ENCODE measurements around the gene ADORA1. TPM values are rescaled to one million over a fixed set of nuclear protein-coding genes. Genes with fewer than 3 reads are reported as not detected.

ADORA1 gene
- total RNA-seq, 3 donors from 2014 or later, result 0.10 TPM; not detected in 2

DNA sequence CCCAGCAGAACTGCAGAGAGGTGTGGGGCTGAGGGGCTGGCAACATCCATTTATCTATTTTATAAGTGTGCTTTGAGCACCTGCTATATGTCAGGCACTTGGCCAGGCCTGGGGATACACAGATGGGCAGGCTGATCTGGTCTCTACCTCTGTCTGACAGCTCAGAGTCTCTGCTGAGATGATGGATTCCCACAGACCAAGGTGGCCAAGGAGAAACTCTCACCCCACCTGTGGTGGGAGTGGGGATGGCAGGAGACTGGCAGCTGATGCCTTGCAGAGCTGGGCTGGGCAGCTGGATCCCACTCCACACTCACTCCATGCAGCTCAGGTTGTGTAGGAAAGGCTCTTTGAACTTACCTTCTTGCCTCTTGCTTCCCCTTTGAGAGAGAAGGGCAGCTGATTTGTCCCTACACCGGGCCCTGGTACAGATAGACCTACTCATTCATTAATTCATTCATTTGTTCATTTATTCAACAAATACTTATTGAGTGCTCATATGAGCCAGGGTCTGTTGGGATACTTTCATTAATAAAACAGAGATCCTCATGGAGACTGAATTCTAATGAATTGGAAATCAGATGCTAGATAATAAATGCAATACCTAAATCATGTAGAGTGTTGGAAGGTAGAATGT lies 9.0 kb downstream of the ADORA1 start:
- ATAC-seq (no peak), DNase-seq (no peak)
- Mint-ChIP-seq H3K27me3 (ENCODE audit: low read depth) (peaks cover 12% of the 10 kb centered on the region), H3K36me3 (ENCODE audit: insufficient read depth) (no peaks in the 10 kb centered on the region), H3K4me1 (ENCODE audit: low read depth) (peaks cover 5% of the 10 kb centered on the region), H3K9me3 (no peaks in the 10 kb centered on the region), H3K4me3 (no peak overlapping the region)

DNA sequence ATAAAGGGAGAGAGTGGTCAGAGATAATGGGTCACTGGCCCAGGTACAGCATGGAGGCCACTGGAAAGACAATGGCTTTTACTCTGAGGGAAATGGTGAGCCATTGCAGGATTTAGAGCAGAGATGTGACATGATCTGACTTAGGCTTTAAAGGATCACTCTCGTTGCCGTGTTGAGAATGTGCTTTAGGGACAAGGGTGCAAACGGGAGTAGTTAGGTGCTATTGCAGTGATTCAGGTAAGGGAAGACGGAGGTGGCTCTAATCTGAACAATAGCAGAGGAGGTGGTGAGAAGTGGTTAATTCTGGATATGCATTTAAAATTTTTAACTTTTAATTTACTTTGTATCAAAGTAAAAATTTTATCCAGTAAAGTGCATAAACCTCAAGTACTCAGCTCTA lies 9.8 kb downstream of the ADORA1 start:
- Mint-ChIP-seq H3K36me3 (ENCODE audit: insufficient read depth) (no peaks in the 10 kb centered on the region), H3K27me3 (ENCODE audit: low read depth) (peaks cover 12% of the 10 kb centered on the region), H3K4me3 (no peak overlapping the region), H3K4me1 (ENCODE audit: low read depth) (peaks cover 5% of the 10 kb centered on the region), H3K9me3 (no peaks in the 10 kb centered on the region)
- ATAC-seq (no peak), DNase-seq (no peak)

DNA sequence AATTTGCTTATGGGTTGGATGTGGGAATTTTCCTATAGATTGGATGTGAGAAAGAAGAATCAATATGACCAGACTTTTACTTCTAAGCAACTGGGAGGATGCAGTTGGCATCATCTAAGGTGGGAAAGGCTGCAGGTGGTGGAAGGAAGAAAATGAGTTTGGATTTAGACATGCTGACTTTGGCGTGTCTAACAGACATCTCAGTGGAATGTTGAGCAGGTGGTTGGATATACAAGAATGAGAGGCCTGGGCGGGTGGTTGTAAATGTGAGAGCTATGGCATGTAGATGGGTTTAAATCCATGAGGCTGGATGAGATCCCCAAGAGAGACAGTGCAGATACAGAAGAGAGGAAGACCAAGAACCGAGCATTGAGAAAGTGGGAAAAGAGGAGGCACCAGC lies 10.5 kb downstream of the ADORA1 start:
- Mint-ChIP-seq H3K27me3 (ENCODE audit: low read depth) (peaks cover 12% of the 10 kb centered on the region), H3K4me1 (ENCODE audit: low read depth) (peaks cover 5% of the 10 kb centered on the region), H3K4me3 (no peak overlapping the region), H3K36me3 (ENCODE audit: insufficient read depth) (no peaks in the 10 kb centered on the region), H3K9me3 (no peaks in the 10 kb centered on the region)
- DNase-seq (no peak), ATAC-seq (no peak)

DNA sequence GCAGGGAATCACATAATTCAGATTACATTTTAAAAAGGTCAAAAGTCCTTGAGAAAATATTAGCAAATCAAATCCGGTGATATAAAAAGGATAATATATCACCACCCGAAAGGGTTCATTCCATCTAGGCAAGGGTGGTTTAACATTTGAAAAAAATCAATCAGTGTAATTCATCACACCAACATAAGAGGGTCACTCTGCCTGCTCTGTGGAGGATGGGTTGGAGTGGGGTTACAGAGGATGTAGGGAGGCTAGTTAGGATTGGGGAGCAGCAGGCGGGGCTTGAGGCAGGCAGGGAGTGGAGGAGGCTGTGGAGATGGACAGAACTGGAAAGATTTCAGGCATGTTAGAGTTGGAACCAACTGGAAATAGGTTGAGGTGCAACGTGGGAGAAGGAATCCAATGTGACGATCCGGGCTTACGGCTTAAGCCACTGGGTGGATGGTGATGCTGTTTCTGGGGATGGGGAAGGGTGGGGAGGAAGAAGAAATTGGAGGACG lies 12.5 kb downstream of the ADORA1 start:
- peaks cover 15% of the 10 kb centered on the region for H3K27me3 Mint-ChIP-seq (ENCODE audit: low read depth)
- ATAC-seq (no peak), DNase-seq (no peak)
- peaks cover 5% of the 10 kb centered on the region for H3K4me1 Mint-ChIP-seq (ENCODE audit: low read depth)
- no peaks in the 10 kb centered on the region for H3K36me3 Mint-ChIP-seq (ENCODE audit: insufficient read depth)
- no peaks in the 10 kb centered on the region for H3K9me3 Mint-ChIP-seq
- no peak overlapping the region for H3K4me3 Mint-ChIP-seq

DNA sequence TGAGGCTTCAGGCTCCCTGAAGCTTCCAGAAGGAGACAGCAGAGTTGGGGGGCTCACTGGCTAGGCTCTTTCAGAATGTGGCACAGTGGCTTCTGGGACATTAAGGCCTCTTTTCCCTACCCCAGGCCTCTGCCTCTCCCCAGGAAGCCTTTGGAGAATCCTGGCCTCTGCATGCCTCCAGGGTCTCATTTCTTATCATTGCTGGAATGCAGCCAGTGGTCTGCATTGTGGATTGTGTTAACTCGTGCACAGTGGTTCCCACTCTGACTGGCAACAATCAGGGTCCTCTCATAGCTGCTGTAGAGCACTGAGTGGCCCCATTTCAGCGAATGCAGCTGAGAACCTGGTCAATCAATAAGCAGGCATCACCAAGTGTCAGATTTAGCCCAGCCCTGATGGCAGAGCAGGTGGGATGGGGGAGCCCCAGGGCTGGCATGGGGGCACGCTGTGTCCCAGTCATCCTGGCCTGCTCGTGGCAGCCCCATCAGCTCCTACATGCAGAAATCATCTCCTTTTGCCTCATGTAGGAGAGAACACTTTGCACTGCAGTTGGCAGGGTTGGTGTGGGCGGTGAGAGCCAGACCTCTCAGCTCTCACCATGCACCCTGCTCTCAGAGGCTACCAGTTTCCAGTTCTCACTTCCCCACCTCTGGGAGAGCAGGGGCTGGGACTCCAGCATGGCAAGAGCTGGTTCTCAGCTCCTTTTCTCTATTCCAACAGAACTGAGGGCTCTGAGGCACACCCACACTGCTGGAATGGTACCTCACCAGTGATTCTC lies 13.4 kb downstream of the ADORA1 start:
- H3K4me1 Mint-ChIP-seq (ENCODE audit: low read depth), result peaks cover 3% of the 10 kb centered on the region
- H3K27me3 Mint-ChIP-seq (ENCODE audit: low read depth), result peaks cover 12% of the 10 kb centered on the region
- no peaks in the 10 kb centered on the region for H3K36me3 Mint-ChIP-seq (ENCODE audit: insufficient read depth)
- no peaks in the 10 kb centered on the region for H3K9me3 Mint-ChIP-seq
- ATAC-seq, result no peak
- no peak for DNase-seq
- no peak overlapping the region for H3K4me3 Mint-ChIP-seq

DNA sequence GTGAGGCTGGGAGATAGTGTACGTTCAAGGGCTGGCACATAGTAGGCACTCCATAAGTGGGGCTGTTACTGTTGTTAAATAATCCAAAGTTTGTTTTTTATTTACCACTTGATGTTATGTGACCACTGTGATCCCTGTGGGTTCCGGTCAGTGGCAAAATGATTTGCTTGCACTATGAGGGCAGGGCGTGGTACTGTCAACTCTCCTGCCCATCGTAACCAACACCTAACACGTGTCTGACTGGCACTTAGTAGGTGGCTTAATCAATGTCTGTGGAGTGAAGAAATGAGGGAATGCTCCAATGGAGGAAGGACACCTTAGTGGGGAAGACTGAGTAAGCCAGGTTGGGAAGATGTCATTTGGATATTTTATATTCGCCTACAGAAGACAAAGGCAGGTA lies 14.6 kb downstream of the ADORA1 start:
- Mint-ChIP-seq H3K9me3 (no peaks in the 10 kb centered on the region), H3K36me3 (ENCODE audit: insufficient read depth) (no peaks in the 10 kb centered on the region), H3K27me3 (ENCODE audit: low read depth) (peaks cover 3% of the 10 kb centered on the region), H3K4me1 (ENCODE audit: low read depth) (no peaks in the 10 kb centered on the region), H3K4me3 (no peak overlapping the region)
- ATAC-seq (no peak), DNase-seq (no peak)

DNA sequence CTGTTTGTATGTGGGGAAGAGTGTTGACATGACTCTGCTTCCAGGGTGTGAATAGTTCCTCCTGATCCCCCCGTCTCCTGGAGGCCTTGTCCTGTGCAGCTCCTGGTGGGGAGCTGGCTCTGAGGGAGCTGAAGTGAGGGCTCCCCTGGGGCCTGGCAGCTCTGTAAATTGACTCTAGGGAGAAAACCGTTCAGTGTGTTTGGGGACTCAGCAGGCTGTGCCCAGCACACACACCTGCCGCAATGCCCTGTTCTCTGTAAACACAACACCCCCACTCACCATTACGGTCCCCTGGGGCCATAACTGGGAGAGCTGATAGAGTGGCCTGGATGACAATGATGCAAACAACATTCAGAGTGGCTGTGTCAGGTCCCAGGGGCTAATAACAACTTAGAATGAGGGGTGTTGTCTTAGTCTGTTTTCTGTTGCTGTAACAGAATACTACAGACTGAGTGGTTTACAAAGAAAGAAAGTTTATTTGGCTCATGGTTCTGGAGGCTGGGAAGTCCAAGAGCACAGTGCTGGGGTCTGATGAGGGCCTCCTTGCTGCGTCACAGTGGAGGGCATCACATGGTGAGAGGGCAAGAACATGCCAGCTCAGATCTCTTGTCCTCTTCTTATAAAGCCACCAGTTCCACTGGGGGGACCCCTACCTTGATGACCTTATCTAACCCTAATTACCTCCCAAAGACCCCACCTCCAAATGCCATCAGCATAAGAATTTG lies 15.3 kb downstream of the ADORA1 start:
- Mint-ChIP-seq H3K4me3 (no peak overlapping the region), H3K27me3 (ENCODE audit: low read depth) (peaks cover 3% of the 10 kb centered on the region), H3K4me1 (ENCODE audit: low read depth) (no peaks in the 10 kb centered on the region), H3K36me3 (ENCODE audit: insufficient read depth) (no peaks in the 10 kb centered on the region), H3K9me3 (no peaks in the 10 kb centered on the region)
- DNase-seq (no peak), ATAC-seq (no peak)

DNA sequence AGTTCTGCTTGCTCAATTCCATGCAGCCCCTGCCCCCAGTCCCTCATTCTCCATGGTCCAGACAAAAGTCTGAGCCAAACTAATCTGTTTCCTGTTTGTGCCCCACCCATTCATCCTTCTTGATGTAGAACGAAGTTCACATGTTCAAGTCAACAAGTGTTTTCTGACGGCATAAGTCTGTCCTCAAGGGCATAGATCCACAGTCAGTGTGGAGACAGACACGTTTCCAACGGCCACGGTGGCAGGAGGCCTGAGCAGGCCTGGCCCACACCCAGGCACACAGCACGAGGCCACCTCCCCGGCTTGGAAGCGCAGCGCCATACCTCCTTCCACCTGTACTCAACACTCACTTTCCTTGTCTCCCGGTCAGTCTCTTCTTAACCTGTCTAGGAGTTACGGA lies 16.1 kb downstream of the ADORA1 start:
- H3K4me3 Mint-ChIP-seq, result no peak overlapping the region
- no peaks in the 10 kb centered on the region for H3K9me3 Mint-ChIP-seq
- ATAC-seq (no peak), DNase-seq (no peak)
- H3K4me1 Mint-ChIP-seq (ENCODE audit: low read depth), result no peaks in the 10 kb centered on the region
- H3K27me3 Mint-ChIP-seq (ENCODE audit: low read depth), result peaks cover 3% of the 10 kb centered on the region
- H3K36me3 Mint-ChIP-seq (ENCODE audit: insufficient read depth), result no peaks in the 10 kb centered on the region

DNA sequence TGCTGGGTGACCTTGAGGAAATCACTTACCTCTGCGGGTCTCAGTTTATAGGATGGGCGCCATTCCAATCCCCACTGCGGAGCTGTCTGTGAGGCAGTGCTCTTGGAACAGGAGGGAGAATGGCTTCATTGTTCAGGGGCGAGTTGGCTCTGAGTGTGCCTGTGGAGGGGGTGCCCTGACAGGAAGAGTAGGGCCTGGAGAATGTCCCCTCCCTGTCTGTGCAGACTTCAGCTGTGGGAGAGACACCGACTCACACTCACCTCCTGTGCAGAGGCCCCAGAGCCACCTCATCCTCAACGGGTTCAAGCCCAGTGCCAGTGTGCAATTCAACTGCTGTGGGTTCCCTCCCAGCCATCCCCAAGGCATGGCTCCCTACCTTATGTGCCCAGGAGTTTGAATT lies 17.1 kb downstream of the ADORA1 start:
- H3K4me1 Mint-ChIP-seq (ENCODE audit: low read depth), result no peaks in the 10 kb centered on the region
- H3K36me3 Mint-ChIP-seq (ENCODE audit: insufficient read depth), result no peaks in the 10 kb centered on the region
- DNase-seq (no peak), ATAC-seq (no peak)
- no peak overlapping the region for H3K4me3 Mint-ChIP-seq
- H3K9me3 Mint-ChIP-seq, result no peaks in the 10 kb centered on the region
- peaks cover 3% of the 10 kb centered on the region for H3K27me3 Mint-ChIP-seq (ENCODE audit: low read depth)

DNA sequence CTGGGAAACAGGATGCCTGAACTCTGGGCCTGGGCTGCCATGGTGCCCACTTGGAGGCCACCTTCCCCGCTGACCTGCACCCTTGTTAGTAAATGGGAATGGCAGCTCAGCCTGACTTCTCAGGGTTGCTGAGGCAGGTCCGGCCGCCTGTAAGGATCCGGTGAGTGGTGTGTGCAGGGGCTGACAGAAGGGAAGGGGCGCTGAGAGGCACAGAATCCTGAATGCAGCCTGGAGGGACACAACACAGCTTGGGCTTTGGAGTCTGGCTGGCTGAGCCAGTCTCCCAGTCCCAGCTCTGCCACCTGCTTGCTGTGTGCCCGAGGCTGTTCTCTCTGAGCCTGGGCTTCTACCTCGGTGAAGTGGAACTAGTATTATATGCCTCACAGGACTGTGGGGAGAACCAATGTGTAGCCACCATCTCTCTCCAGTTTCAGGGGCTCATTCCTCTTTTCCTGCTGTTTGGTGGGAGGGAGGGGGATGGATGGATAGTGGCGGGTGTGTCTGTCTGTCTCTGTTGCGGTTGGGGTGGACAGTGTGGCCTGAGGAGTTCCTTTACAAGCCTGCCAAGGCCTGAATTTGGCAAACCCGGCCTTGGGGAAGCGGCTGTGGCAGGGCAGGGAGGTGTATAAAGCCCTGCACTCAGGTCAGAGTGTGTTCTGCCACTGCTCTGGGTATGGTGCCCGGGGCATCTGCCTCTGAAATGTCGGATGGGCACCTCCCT lies 18.0 kb downstream of the ADORA1 start:
- no peak for DNase-seq
- H3K4me1 Mint-ChIP-seq (ENCODE audit: low read depth), result no peaks in the 10 kb centered on the region
- H3K27me3 Mint-ChIP-seq (ENCODE audit: low read depth), result peaks cover 3% of the 10 kb centered on the region
- no peak for ATAC-seq
- H3K4me3 Mint-ChIP-seq, result no peak overlapping the region
- no peaks in the 10 kb centered on the region for H3K36me3 Mint-ChIP-seq (ENCODE audit: insufficient read depth)
- no peaks in the 10 kb centered on the region for H3K9me3 Mint-ChIP-seq

DNA sequence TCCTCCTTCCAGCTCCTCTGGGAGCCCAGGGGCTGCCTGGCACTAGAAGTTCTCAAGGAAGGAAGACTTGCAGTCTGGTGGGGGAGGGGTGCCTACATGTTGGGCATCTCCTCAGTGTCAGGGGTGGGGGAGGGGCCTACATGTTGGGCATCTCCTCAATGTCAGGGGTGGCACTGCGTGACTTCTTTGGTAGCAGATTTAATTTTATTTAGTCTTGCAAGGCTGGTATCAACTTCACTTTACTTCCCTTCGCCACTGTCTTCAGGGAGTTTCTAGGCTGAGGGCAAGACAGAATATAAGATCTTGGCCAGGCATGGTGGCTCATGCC lies 18.5 kb downstream of the ADORA1 start:
- Mint-ChIP-seq H3K4me3 (no peak overlapping the region), H3K36me3 (ENCODE audit: insufficient read depth) (no peaks in the 10 kb centered on the region), H3K27me3 (ENCODE audit: low read depth) (peaks cover 3% of the 10 kb centered on the region), H3K9me3 (no peaks in the 10 kb centered on the region), H3K4me1 (ENCODE audit: low read depth) (no peaks in the 10 kb centered on the region)
- ATAC-seq (no peak), DNase-seq (no peak)

DNA sequence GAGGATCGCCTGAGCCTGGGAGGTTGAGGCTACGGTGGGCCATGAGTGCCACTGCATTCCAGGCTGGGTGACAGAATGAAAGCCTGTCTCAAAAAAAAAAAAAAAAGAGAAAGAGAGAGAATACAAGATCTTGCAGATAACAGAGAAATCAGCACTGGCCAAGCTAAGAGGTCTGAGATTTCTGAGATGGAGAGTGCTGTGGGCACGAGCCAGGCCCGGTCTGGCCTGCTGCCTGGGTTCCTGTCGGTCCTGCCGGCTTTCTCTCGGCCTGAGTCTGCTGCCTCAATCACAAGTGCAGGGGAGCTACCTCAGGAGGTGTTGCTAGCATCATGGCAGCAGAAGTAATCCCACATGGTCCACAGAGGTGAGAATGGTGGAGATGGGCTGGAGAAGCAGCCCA lies 19.0 kb downstream of the ADORA1 start:
- no peaks in the 10 kb centered on the region for H3K4me1 Mint-ChIP-seq (ENCODE audit: low read depth)
- no peaks in the 10 kb centered on the region for H3K9me3 Mint-ChIP-seq
- no peak for ATAC-seq
- no peak for DNase-seq
- H3K27me3 Mint-ChIP-seq (ENCODE audit: low read depth), result peaks cover 3% of the 10 kb centered on the region
- no peaks in the 10 kb centered on the region for H3K36me3 Mint-ChIP-seq (ENCODE audit: insufficient read depth)
- H3K4me3 Mint-ChIP-seq, result no peak overlapping the region

DNA sequence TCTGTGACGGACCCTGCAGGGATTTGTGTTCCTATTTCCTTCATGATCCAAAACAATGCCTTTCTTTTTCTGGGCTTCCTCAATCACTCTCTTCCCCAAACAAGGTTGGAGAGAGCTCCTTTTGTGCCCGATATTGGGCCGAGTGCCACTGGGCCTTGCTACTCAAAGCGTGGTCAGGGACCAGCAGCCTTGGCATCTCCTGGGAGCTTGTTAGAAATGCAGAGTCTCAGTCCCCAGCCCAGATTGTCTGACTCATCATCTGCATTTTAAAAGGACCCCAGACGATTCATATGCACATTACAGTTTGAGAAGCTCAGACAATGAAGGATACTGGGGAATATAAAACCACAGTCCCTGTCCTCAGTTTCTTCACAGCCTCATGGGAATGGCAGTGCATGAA lies 19.9 kb downstream of the ADORA1 start:
- Mint-ChIP-seq H3K36me3 (ENCODE audit: insufficient read depth) (no peaks in the 10 kb centered on the region), H3K4me1 (ENCODE audit: low read depth) (no peaks in the 10 kb centered on the region), H3K9me3 (no peaks in the 10 kb centered on the region), H3K4me3 (no peak overlapping the region), H3K27me3 (ENCODE audit: low read depth) (peaks cover 3% of the 10 kb centered on the region)
- DNase-seq (no peak), ATAC-seq (no peak)

DNA sequence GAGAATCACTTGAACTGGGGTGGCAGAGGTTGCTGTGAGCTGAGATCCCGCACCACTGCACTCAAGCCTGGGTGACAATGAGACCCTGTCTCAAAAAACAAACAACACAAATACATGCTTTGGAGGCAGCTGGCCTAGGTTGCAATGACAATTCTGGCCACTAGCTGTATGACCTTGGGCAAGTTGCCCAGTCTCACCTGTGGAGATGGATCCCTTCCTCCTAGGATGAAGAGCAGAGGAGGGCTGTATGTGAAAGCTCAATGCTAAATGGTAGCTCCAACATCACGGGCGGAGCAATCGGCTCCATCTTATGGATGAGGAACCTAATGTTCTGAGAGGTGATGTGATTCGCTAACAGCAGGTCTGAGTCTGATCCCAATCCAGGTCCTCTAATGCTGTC lies 20.6 kb downstream of the ADORA1 start:
- Mint-ChIP-seq H3K4me3 (no peak overlapping the region), H3K27me3 (ENCODE audit: low read depth) (peaks cover 3% of the 10 kb centered on the region)
- no peak for ATAC-seq

More for the DNA sequence above, 20.6 kb downstream of the ADORA1 start:
- Mint-ChIP-seq H3K9me3 (no peaks in the 10 kb centered on the region), H3K4me1 (ENCODE audit: low read depth) (no peaks in the 10 kb centered on the region), H3K36me3 (ENCODE audit: insufficient read depth) (no peaks in the 10 kb centered on the region)
- DNase-seq, result no peak
